Measurements from ENCODE around the gene TMEM61.

- TF ChIP-seq JUN (CRISPR knock-in tag; IDR thresholded peaks at IDR 0.05) (no peak), E2F4 (CRISPR knock-in tag; IDR thresholded peaks at IDR 0.05; ENCODE audit: borderline replicate concordance, low read depth) (no peak), ZBTB21 (CRISPR knock-in tag; IDR thresholded peaks at IDR 0.05; ENCODE audit: borderline replicate concordance) (no peak)
- TF ChIP-seq, protein P1, sequence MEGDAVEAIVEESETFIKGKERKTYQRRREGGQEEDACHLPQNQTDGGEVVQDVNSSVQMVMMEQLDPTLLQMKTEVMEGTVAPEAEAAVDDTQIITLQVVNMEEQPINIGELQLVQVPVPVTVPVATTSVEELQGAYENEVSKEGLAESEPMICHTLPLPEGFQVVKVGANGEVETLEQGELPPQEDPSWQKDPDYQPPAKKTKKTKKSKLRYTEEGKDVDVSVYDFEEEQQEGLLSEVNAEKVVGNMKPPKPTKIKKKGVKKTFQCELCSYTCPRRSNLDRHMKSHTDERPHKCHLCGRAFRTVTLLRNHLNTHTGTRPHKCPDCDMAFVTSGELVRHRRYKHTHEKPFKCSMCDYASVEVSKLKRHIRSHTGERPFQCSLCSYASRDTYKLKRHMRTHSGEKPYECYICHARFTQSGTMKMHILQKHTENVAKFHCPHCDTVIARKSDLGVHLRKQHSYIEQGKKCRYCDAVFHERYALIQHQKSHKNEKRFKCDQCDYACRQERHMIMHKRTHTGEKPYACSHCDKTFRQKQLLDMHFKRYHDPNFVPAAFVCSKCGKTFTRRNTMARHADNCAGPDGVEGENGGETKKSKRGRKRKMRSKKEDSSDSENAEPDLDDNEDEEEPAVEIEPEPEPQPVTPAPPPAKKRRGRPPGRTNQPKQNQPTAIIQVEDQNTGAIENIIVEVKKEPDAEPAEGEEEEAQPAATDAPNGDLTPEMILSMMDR (IDR thresholded peaks at IDR 0.05): no peak
Observed at GRCh38 chr1:55006931-55007330, 26.5 kb downstream of the TMEM61 start.
